Heart left ventricle (tissue), 16 donors: ENCODE data around the gene VAMP2. TPM values are rescaled to one million over a fixed set of nuclear protein-coding genes. Genes with fewer than 3 reads are reported as not detected.

ENCODE experiments used
- ATAC-seq, 4 donors: fragments of 200-7000 bp; cut with Tn5 transposase; one replicate each; pipeline ENCODE4 v1.9.1; 2020 to 2022; ENCODE audit warnings: moderate library complexity in 4 of 4, mild to moderate bottlenecking in 3 of 4, moderate number of reproducible peaks in 1 of 4
- DNase-seq, 5 donors: peaks; one replicate each; pipeline ENCODE4 v3.0.0-alpha.2; 2020
- H3K27ac ChIP-seq, 12 donors: fragments of 200-600 bp; sonication (generic) in 4 of 12; one replicate each; pipeline versions ENCODE4 v1.5.0 to v1.8.0; 2016 to 2022; ENCODE audit warnings: mild to moderate bottlenecking in 2 of 12
- H3K27me3 ChIP-seq, 9 donors: fragments of 200-600 bp; sonication (generic) in 2 of 9; one replicate each; pipeline versions ENCODE4 v1.5.1 to v1.8.0; 2016 to 2022; ENCODE audit warnings: mild to moderate bottlenecking in 3 of 9
- H3K36me3 ChIP-seq, 9 donors: fragments of 200-600 bp; sonication (generic) in 2 of 9; one replicate each; pipeline versions ENCODE4 v1.5.0 to v1.8.0; 2018 to 2022; ENCODE audit warnings: mild to moderate bottlenecking in 2 of 9
- H3K4me1 ChIP-seq, 12 donors: fragments of 200-600 bp; sonication (generic) in 4 of 12; one replicate each; pipeline versions ENCODE4 v1.5.0 to v1.8.0; 2016 to 2022; ENCODE audit warnings: mild to moderate bottlenecking in 3 of 12
- H3K4me3 ChIP-seq, 12 donors: fragments of 200-600 bp; sonication (generic) in 4 of 12; one replicate each; pipeline versions ENCODE4 v1.5.0 to v1.8.0; 2017 to 2022; ENCODE audit warnings: mild to moderate bottlenecking in 9 of 12, moderate library complexity in 4 of 12
- H3K9me3 ChIP-seq, 12 donors: fragments of 200-600 bp; sonication (generic) in 4 of 12; one replicate each; pipeline versions ENCODE4 v1.5.0 to v1.8.0; 2016 to 2022; ENCODE audit warnings: mild to moderate bottlenecking in 1 of 12
- POLR2A ChIP-seq, 2 donors: fragments of 450-650 bp; IDR thresholded peaks; one replicate each; pipeline ENCODE4 v1.6.1; 2017; ENCODE audit warnings: antibody characterized with exemption in 2 of 2, mild to moderate bottlenecking in 2 of 2, moderate library complexity in 2 of 2
- WGBS, 4 donors: extraction: QIAGEN DNeasy Blood & Tissue Kit in 2 of 4; methylation state at CpG; one replicate each; pipeline versions ENCODE4 v1.1.5 to v1.1.7; 2013 to 2018; 5-methylcytosine and 5-hydroxymethylcytosine counted together
- intact Hi-C, 10 donors: fragments of 100-400 bp; cut with DNase I; formaldehyde crosslinking; loops; one replicate each; pipeline versions ENCODE4 v1.11.1 to v1.14.2; 2022
- polyA plus RNA-seq, 2 donors: library from polyadenylated mRNA; stranded (reverse); fragments of 200-250 nt; gene quantifications; one replicate each; pipeline ENCODE4 v1.2.3, GENCODE V29; 2013
- total RNA-seq, 9 donors: library from RNA; depleted of rRNA in 2 of 9; stranded (reverse); fragments of >200 nt in 2 of 9; fragmentation: NEBNext Ultra II Directional in 3 of 9; extraction: Animal tissue kit (Norgen Biotek cat#: 25700) in 3 of 9; gene quantifications; one replicate each; pipeline versions ENCODE4 v1.1.0 to v1.2.4, GENCODE V29; 2016 to 2023
- TF ChIP-seq, protein P1 (sequence below), 12 donors: fragments of 200-600 bp; sonication (generic) in 4 of 12; IDR thresholded peaks; one replicate each; pipeline versions ENCODE4 v1.5.0 to v1.8.0; 2018 to 2022; ENCODE audit warnings: antibody characterized with exemption in 12 of 12, mild to moderate bottlenecking in 5 of 12
- donor health status: ischemic (EF 13 %, LVEDD 7.1; RV severe dilation, severe dysfunction).
- donor health status: healthy with polysubstance abuse.
- donor health status: DM: no; HTN: yes; CAD: no.
- donor health status: DM: no; HTN: no; CAD: no.
- donor health status: ischemic (EF 25% LVEDD 6.9; RV normal size, moderate dysfunction).
- donor health status: ischemic (EF 25% LVEDD 5.7; RV mildly dilated, moderate dysfunction).
- donor health status: healthy.
- donor health status: DM: yes; HTN: yes; CAD: no.
- donor health status: ischemic (EF 35%, LVEDD 5.7; RV mildly dilated, moderate dysfunction).
- donor health status: nonischemic (EF 11% LVEDD 7.7; RV severe dilation, severe dysfunction).
- donor health status: DM: yes; HTN: yes; CAD: no.
- donor health status: PGD.
- donor health status: ischemic (EF 29% LVEDD 5.4; RV normal size, mild dysfunction).
- donor health status: nonischemic (EF 23%, LVEDD 6.1; RV moderate dilation, normal function).

VAMP2 gene
- total and polyA plus RNA-seq, 11 donors: 21.5 to 67.2 (median 50.6) TPM

DNA sequence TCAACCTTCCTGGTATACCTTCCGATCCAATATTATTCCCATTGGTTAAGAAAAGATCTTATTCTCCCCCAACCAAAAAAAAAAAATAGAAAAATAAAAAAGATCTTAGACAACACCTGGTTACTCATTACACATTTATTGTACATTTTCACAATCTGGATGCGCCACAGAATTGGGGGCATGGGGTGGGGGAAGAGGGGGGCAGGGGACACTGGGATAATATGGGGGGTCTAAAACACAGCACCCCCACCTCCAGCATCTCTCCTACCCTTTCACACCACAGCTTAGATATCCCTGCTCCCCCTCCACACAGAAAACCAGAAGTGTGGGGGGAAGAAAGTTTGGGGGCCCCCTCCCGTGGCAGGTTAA lies 3.7 kb downstream of the VAMP2 start:
- H3K36me3 ChIP-seq: peaks cover 0 to 33% (median 22%) of the 10 kb centered on the region in 9 donors
- no peak for ATAC-seq
- H3K27ac ChIP-seq: peak overlapping the region in 11 of 12 donors; percentile 78 to 100 (median 97)
- TF ChIP-seq, protein P1, sequence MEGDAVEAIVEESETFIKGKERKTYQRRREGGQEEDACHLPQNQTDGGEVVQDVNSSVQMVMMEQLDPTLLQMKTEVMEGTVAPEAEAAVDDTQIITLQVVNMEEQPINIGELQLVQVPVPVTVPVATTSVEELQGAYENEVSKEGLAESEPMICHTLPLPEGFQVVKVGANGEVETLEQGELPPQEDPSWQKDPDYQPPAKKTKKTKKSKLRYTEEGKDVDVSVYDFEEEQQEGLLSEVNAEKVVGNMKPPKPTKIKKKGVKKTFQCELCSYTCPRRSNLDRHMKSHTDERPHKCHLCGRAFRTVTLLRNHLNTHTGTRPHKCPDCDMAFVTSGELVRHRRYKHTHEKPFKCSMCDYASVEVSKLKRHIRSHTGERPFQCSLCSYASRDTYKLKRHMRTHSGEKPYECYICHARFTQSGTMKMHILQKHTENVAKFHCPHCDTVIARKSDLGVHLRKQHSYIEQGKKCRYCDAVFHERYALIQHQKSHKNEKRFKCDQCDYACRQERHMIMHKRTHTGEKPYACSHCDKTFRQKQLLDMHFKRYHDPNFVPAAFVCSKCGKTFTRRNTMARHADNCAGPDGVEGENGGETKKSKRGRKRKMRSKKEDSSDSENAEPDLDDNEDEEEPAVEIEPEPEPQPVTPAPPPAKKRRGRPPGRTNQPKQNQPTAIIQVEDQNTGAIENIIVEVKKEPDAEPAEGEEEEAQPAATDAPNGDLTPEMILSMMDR (IDR thresholded peaks at IDR 0.05): no peak
- intact Hi-C loops: loop anchor here in 6 of 10 donors (1.0 to 10.0 kb wide), 6 partner anchors 21 to 314 kb away; partner anchors contain the start of genes HES7 (in 3 of the 6), CYB5D1 (in 1 of the 6), NAA38 (in 1 of the 6) and TMEM88 (in 1 of the 6)
- H3K27me3 ChIP-seq: no peaks in the 10 kb centered on the region
- H3K4me1 ChIP-seq: peaks cover 20 to 74% (median 36%) of the 10 kb centered on the region in 12 donors
- DNase-seq: peak in 1 of 5 donors; percentile 0
- H3K4me3 ChIP-seq: peak overlapping the region in 2 of 12 donors; percentile 11 to 16
- 53 to 63% (median 57%) methylated on average over 3 of the region's 3 CpGs for WGBS, 4 donors
- no peaks in the 10 kb centered on the region for H3K9me3 ChIP-seq

DNA sequence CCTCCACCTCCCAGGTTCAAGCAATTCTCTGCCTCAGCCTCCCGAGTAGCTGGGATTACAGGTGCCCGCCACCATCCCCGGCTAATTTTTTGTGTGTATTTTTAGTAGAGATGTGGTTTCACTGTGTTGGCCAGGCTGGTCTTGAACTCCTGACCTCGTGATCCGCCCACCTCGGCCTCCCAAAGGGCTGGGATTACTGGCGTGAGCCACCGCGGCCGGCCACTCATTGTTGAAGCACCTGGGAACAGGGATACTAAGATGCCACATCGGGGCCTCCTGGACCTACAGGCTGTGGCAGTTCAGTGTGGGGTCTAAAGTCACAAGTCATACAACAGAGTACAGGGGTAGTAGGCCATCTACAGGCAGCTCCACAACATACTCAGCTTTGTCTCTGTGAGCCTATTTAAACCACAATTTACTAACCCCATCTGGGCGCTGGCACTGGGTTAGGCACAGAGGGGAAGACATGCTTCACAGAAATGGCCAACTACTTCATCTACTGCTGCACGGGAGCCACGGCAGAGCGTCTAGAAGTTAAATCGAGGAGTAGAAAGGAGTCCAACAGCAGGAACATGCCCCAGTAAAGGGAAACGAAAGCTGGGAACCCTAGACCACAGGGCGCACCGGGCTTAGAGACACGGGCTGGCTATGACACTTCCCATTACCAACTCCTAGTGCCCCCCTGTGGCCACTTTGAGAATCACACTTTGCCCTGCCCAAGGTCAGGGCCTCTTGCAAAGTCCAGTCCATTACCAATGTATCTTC lies 4.3 kb downstream of the VAMP2 start:
- intact Hi-C loops: loop anchor here in 7 of 10 donors (1.0 to 10.0 kb wide), 7 partner anchors 20 to 314 kb away; partner anchors contain the start of genes HES7 (in 3 of the 7), CYB5D1 (in 1 of the 7), NAA38 (in 1 of the 7) and TMEM88 (in 1 of the 7)
- DNase-seq (peak; percentile 89 to 94 (median 92)), ATAC-seq (peak in 3 of 4 donors; percentile 4 to 9 (median 6))
- TF ChIP-seq POLR2A (IDR thresholded peaks at IDR 0.05): peak in 1 of 2 donors; percentile 21
- TF ChIP-seq, protein P1 (IDR thresholded peaks at IDR 0.05): peak; percentile 88 to 96 (median 94)
- 39 to 44% (median 42%) methylated on average over 17 to 20 of the region's 20 CpGs for WGBS, 4 donors
- H3K4me1 ChIP-seq: peaks cover 18 to 74% (median 34%) of the 10 kb centered on the region in 12 donors
- H3K36me3 ChIP-seq: peaks cover 0 to 33% (median 22%) of the 10 kb centered on the region in 9 donors
- H3K9me3 ChIP-seq: no peaks in the 10 kb centered on the region
- H3K27me3 ChIP-seq: no peaks in the 10 kb centered on the region
- peak overlapping the region in 11 of 12 donors; percentile 78 to 100 (median 97) for H3K27ac ChIP-seq
- peak overlapping the region in 3 of 12 donors; percentile 7 to 16 (median 11) for H3K4me3 ChIP-seq

GRCh38 chr17:8156246-8156992 lies 6.3 kb downstream of the VAMP2 start:
- TF ChIP-seq, protein P1 (IDR thresholded peaks at IDR 0.05): peak in 3 of 12 donors; percentile 16 to 36 (median 28)
- peak; percentile 97 to 100 for TF ChIP-seq POLR2A (IDR thresholded peaks at IDR 0.05)
- DNase-seq: peak; percentile 100
- H3K36me3 ChIP-seq: peaks cover 0 to 35% (median 19%) of the 10 kb centered on the region in 9 donors
- peak; percentile 59 to 77 (median 61) for ATAC-seq
- intact Hi-C loops: loop anchor here in 3 of 10 donors (2.0 to 10.0 kb wide), 4 partner anchors 30 to 312 kb away; partner anchors contain the start of genes HES7 (in 2 of the 3), CYB5D1 (in 1 of the 3), NAA38 (in 1 of the 3) and TMEM88 (in 1 of the 3)
- H3K9me3 ChIP-seq: no peaks in the 10 kb centered on the region
- WGBS, 4 donors: 0 to 1% (median 1%) methylated on average over 44 to 59 of the region's 59 CpGs
- H3K4me1 ChIP-seq: peaks cover 20 to 79% (median 36%) of the 10 kb centered on the region in 12 donors
- peak overlapping the region; percentile 69 to 97 (median 86) for H3K4me3 ChIP-seq
- H3K27me3 ChIP-seq: no peaks in the 10 kb centered on the region
- peak overlapping the region; percentile 98 to 100 (median 100) for H3K27ac ChIP-seq
